HK-2 (cell line): Measurements from ENCODE around the gene DHPS.
A peak's percentile ranks its signal among the peaks of the same experiment; 100 is the strongest.

Experiments
- DNase-seq: peaks from one replicate; pipeline ENCODE4 v3.0.0-alpha.2; 2018; ENCODE audit not compliant: unreplicated experiment

Gene DHPS

DNA sequence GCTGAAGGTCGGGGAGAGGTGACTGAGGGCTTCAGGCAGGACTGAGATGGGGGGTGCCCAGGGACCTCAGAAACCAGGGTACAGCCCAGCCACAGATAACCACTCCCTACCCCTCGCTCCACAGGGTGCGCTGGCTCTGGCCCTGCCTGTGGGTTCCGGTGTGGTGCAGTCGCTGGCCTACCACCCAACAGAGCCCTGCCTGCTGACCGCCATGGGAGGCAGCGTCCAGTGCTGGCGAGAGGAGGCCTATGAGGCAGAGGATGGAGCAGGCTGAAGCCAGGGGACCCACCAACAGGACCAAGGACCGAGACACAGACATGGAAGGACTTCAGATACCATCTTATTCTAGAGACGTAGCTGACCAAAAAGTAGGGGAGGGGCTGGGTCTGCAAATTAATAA is 6.3 kb downstream of the DHPS start:
- no peak for DNase-seq

DNA sequence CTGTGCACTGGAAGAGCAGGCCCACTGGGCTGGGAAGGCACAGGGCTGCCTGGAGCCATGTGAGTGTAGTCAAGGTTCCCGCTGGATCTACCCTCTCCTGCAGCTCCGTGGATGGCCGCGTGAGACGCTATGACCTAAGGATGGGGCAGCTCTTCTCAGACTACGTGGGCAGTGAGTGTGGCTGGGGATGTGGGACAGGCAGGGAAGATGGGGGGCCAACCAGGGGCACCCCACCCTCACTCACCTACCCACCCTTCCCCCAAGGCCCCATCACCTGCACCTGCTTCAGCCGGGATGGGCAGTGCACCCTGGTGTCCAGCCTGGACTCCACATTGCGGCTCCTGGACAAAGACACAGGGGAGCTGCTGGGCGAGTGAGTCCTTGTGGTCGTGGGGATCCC is 8.9 kb downstream of the DHPS start:
- DNase-seq: no peak

DNA sequence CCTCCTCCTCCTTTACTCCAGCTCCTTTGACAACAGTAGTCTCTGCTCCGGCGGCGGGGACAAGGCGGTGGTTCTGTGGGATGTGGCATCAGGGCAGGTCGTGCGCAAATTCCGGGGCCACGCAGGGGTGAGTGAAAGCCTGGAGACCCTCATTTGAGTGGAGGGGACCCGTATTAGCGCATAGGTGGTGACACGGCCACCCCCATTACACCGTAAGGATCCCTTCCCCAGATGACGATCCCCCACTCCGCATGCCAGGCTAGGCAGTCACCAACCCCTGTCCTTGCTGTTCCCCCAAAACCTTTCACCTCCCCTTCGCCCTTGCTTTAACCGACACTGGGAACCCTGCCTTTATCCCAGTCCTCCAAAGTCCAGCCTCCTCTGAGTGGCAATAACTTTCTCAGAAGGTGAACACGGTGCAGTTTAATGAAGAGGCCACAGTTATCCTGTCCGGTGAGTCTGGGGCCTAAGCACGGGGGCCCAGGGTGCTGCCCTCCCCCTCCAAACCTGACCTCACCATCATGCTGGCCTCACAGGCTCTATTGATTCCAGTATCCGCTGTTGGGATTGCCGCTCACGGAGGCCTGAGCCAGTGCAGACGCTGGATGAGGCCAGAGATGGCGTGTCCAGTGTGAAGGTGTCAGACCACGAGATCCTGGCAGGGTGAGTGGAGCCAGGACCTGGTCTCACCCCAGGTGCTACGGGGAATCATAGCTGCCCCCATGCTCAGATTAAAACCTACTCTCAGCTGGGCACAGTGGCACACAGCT is 11.3 kb downstream of the DHPS start:
- no peak for DNase-seq

DNA sequence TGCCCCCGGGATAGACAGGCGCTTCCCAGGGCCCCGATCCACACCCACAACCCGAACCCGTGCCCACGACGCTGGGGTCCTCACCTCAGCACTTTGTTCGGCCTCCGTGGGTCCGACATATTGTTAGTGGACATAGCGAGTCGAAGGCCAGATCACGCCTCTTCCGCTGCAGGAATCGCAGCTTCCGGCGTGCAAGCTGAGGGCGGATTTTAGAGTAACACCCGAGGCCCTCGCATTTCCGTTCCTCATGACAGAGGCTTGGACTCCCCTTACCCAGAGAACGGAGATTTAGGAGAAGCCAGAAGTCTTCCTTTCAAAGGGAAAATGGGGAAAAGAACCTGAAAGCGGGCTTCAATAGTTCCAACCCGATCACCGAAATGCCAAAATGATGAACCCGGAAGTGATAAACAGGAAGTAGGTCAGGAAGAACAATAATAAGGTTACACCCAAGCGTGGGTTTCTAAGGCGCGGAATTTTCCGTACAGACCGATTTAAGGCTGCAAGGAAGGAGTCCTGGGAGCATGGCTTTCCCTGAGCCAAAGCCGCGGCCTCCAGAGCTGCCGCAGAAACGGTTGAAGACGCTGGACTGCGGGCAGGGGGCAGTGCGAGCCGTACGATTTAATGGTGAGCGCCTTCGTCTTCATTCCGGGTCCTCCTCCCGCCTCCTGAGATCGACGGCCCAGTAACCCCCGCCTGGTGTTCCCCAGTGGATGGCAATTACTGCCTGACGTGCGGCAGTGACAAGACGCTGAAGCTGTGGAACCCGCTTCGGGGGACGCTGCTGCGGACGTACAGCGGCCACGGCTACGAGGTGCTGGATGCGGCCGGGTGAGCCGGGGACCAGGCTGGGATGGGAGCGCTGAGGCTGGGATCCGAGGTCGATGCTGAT is 12.2 kb downstream of the DHPS start:
- DNase-seq: peak; percentile 82

DNA sequence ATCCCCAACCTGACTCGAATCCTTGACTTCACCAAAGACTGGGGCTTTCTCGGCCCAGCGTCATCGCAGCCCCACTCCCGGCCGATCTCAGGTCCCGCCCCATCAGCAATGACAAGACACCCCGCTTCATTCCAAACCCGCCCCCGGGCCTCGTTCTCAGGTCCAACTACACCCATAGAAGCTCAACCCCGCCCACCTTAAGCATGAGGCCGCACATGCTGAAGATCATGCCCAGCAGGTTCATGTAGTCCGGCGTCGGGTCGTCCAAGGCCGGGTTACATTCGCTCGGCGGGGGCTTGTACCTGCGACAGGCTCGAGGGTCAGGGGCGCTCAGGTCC is 12.8 kb downstream of the DHPS start:
- DNase-seq: peak; percentile 67

DNA sequence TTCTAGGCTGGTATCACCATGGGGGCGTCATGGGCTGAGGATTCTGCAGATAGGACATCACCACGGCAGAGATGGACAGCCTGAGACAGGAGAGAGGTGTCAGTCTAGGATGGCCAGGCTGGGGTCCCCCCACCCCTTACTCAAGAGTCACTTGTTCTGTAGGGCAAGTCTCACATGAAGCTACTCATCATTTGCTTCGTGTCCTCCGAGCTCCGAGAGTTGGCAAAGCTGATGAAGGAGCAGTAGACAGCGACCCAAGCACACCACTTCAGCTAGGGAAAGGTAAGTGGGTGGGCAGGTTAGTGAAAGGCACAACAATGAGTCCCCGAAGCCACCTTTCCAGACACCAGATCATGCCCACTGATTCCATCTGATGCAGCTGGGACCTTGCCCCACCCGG is 13.3 kb downstream of the DHPS start:
- no peak for DNase-seq

DNA sequence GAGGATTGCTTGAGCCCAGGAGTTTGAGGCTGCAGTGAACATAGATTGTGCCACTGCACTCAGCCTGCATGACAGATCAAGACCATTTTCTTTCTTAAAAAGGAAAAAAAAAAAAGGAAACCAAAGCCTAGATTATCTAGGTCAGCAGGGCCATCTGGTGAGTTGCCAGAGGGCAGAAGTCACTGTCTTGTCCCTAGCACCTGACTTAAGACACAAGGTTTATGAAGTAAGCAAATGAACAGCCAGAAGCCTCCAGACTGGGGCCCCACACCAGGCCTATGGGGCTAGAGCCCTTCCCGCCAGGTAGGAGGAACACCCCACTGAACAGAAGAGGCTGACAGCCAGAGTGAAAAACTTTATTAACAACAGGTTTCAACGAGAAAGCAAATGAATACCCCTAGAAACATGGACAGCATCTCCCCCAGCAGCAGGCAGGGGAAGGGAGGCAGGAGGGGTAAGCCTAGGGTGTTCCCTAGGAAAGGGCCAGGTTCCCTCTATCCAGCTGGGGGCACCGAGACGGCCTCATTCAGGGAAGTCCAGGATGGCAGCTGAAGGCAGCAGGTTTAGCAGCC is 13.9 kb downstream of the DHPS start:
- no peak for DNase-seq

DNA sequence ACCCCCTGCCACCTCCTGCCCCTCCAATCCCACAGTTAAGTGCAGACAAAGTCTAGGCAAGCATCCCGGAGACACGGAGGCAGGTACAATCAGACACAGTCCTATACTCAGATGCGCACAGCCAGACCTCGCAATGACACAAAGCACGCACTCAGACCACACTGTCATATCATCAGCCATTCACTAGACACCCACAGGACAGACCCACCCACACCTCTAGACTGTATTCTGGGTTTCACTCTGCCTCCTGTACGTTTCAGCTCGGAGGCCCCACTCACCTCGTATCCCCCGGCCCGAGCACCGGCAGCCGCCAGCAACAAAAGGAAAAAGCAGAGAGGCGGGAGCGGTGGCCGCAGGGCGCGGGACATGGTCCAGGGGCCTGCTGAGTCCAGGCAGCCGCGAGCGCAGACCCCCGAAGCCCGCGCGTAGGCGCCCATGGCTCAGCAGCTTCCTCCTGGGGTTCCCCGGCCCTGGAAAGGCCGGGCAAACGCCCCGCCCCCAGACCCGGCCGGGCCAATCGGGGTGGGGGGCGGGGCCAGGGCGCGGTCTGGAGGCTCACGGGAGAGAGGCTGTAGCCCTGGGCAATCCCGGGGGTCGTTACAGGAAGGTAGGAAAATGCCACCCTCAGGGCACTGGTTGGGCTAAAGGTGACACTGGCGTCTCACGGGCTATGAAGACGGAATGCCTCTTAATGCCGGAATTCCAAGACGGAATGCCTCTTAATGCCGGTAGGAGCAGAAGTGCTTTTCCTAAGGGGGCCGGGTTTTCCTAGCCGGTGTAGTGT is 15.2 kb downstream of the DHPS start, which contains the start of the genes MAN2B1 and WDR83:
Gene MAN2B1, minus strand, starts transcription at position 478 of the 784 bp plus-strand sequence. Its CDS starts 41 bp downstream, at position 437.
Gene WDR83, plus strand, starts transcription at position 543 of the 784 bp plus-strand sequence. CDS start 2,984 bp downstream, outside the sequence.
- DNase-seq: peak; percentile 74

DNA sequence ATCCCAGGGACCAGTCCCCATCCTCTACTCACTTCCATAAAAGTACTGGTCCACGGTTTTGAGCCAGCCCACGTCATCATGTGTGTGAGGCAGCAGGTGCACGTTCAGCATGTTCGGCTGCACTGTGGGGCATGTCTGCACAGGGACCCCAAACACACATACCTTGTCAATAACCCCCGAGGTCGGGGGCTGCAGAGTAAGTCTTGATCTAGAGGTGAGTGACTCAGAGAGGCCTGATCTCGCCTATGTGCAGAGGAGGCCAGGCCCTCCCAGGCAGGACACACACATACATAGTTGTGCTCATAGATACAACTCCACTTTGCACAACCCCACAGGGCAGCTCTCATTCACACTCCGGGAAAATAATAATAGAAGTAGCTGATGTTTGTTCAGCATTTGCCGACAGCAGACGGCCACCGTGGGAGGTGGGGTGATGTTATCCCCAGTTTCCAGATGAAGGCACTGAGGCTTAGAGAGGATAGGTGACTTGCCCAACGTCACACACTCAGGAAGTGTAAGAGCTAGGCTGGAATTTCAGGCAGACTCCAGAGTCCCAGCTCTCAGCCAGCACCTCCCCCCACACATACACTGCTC is 15.9 kb downstream of the DHPS start:
- no peak for DNase-seq

DNA sequence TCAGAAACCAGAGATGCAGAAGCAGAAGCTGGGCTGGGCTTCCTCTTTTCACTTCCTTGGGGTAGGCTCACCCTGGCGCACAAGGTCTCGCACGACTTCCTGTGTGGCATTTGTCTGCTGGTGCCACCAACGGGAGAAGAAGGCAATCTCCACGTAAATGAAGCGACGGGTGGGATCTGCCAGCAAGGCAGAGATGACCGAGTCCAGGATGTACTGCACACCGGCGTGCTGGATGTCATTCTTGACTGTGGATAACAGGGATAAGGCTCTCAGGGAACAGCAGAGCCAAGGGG is 16.5 kb downstream of the DHPS start:
- DNase-seq: no peak

DNA sequence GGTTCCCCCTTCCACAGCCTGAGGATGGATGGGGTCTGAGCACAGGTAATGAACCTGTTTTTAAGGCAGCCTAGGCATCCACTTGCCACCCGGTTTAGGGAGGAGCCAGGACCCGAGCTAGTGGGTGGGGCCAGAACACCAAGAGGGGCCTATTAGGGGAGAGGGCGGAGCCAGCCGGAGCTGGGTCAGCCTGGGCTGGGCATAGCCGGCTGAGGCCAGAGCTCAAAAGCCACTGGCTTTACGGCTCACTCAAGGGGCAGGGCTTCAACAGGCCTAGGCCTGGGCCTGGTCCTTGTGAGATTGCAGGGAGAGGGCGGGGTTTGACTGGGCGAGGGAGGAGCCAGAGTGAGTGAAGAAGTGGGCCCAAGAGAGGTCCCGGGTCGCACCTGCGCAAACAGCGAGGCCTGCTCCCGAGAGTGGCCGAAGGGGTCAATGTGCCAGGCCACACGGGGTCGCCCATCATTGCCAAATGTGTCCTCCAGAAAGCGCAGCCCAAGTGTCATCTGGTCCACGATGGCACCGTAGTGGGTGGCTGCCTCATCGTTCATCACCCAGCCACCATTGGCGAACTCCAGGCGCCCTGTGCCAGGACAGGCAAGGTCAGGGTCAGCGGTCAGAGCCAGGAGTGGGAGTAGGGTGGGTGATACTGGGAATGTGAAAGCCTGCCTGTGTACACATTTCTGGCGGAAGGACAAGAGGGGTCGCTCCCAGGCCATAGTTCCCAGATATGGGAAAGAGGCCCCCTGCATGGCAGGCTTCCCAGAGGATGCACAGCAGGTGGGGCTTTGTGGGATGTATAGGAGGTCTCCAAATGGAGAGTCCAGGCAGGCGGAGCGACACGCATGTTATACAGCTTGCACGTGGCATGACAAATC is 17.0 kb downstream of the DHPS start:
- no peak for DNase-seq

DNA sequence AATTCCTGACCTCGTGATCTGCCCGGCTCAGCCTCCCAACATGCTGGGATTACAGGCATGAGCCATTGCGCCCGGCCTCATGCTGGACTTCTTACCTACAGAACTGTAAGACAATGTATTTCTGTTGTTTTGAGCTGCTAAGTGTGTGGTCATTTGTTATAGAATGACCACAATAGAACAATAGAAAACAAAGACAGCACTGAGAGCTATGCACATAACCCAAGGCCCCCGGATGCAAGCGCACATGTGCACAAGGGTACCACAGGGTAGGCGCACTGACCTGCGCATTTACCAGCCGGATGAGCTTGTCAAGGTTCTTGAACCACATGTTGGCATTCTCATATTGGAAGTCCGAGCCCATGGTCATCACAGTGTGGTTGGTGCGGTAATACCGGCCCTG is 20.7 kb downstream of the DHPS start:
- DNase-seq: no peak

DNA sequence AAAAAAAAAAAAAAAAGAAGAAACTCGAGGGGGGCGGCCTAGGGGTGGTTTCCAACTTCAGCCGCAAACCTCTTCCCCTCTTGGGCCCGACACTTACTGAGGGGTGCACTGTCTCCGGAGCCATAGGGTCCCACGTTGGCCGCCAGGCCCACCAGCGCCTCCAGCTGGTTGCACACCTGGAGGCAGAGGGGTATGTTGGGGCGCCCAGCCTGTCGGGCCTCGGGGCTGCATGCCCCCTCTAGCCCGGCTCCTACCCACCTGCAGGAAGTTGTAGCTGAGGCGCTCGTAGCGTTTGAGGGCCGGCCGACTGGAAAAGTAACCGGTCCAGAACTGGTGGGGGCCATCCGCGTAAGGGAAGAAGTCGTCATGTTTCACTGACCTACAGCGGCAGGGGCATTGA is 23.7 kb downstream of the DHPS start:
- DNase-seq: no peak

DNA sequence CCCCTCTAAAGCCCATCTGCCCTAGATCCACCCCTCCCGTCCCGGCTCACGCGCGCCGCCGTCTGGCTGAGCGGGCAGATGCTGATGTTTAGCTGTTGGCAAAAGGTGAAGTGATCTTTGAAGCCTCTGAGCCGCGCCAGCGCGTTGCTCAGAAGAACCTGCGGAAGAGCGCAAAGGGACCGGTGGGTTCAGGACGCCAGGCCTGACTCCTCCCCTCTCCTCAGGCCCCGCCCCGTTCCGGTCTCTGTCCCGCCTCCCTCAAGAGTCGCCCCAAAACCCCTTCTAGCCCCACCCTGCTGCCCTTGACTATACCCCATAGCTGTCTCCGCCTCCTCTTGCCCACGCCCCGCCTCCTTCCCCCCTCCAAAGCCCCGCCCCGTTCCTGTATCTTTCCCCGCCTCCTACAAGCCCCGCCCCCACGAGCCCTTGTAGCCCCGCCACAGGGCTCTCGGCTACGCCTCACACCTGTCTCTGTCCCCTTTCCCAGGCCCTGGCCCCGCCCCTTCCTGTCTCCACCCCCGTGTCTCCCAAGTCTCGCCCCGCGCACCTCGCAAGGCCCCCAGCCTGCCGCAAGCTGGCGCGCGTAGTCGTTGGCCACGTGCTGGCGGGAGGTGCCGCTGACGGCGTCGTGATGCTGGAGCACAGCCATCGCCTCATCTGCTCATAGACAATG is 24.6 kb downstream of the DHPS start:
- no peak for DNase-seq

DNA sequence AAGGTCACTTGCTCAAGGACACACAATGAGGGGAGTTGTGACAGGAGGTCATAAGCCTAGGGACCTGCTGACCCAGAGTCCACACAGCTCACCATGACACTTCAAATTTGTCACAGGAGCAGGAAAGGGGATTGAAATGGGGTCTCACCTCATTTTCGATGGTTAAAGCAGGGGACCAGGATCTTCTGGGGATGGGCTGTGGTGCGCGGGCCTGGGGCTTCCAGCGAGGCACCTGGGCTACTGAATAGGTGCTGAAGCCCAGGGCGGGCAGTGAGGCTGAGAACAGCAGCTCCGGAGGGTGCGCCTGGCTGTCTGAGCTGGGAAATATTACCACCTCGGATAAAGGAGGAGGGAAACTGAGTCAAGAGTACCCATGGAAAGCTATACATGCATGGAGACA is 26.1 kb downstream of the DHPS start:
- no peak for DNase-seq

DNA sequence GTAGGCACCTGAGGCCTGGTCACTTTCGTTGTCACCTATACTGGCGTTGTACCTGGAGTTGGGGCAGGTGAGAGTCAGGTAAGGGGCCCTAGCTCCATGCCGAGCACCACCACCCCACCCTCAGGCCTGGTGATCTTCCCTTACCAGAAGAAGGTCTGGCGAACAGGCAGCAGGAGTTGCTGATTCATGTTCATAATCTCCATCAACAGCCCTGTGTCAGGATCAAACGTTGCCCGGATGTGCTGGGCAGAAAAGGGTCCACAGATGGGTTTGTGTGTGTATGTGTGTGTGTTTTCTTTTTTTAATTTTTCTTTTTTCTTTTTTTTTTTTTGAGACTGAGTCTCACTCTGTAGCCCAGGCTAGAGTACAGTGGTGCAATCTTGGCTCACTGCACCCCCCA is 29.5 kb downstream of the DHPS start:
- DNase-seq: no peak

DNA sequence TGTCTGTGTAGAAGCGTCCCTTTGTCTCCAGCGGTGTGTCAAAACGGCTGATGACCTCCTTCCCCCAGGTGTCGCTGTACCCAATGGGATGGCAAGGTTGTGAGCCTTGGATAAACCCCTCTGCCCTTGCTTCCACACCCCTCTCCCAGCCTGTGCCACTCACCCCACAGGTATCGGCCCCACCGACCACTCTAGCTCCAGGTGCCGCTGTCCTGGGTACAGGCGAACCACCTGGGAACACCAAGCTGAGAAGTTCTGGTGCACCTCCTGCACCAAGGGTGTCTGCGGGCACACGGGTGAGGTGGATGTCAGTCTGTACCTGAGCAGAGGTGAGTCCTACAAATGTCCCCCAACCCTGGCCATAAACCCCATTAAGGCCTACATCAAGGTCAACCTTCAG is 31.7 kb downstream of the DHPS start:
- DNase-seq: no peak

DNA sequence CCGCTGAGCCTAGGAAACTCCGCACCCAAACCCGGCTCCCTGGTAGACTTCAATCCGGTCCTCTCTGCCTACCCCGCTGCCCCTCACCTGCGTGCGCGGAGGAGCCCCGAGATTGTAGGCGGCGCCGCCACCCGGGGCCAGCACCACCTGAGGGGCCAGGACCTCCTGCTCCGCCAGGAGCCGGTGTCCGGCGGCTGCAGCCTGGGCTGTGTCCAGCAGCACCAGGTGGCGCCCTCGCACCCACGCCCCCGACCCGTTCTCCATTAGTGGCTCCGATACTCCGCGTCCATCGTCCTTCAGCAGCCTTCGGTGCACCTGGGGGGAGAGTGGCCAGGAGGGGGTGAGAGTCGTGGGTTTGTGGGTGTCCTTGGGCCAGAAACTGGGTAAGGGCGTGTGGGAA is 33.6 kb downstream of the DHPS start:
- DNase-seq: no peak

DNA sequence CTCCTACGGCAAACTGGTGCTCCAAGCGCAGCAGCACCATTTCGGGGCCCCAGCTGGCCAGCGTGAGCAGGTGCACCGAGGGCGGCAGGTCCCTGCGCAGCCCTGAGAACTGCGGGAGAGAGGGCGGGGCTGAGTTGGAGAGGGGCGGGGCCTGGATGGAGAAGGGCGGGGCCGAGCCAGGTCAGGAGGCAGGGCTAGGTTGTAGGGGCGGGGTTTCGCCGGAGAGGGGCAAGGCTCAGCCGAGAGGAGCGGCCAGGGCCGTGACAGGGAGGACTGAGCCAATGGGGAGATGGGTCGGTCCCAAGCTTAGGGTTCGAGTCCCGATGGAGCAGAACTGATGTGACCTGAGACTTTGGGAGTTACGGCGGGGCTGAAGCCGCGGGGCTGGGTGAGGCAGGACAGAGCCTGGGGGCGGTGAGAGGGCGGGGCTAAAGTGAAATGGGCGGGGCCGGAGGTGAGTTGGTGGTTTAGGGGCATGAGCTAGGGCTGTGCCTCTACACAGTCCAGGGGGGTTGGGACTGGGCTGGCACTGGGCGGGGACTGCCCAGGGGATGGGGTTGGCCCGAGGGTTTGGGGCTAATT is 34.1 kb downstream of the DHPS start:
- no peak for DNase-seq

DNA sequence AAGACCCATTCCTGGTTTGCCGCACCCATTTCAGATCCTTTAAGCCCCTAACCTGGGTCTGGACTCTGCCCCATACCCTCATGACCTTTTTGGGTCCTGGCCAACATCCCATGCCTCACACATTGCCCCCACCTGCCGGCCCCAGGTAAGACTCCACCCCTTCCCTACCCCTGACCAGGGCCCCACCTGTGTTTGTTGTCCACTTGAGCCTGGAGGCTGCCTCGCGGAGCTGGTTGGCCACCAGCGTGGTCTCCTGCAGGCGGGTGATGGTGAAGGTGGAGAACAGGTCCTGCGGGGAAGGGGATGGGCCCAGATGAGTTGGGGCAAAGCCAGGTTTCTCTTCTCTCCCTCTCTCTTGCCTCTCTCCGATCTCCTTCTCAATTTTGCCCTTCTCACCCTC is 34.6 kb downstream of the DHPS start:
- DNase-seq: no peak
